Astrocyte (in vitro differentiated cells and primary cell): ENCODE measurements around the gene SMIM28. TPM values are rescaled to one million over a fixed set of nuclear protein-coding genes. Genes with fewer than 3 reads are reported as not detected.

Experiments used
- DNase-seq: peaks from one replicate; pipeline ENCODE4 v3.0.0-alpha.2; 2010; ENCODE audit warnings: low read depth
- FAIRE-seq: peaks from 2 replicates; lab custom pipeline; 2011; peaks lifted over from hg19 to GRCh38; lab: Jason Lieb, UNC
- H2AFZ ChIP-seq: 2 replicates; pipeline ENCODE4 v1.6.0; 2012; ENCODE audit warnings: low read depth, low read length, inconsistent platforms
- H3K27ac ChIP-seq: 2 replicates; pipeline ENCODE4 v1.5.1; 2011; ENCODE audit warnings: low read depth, low read length, inconsistent platforms
- H3K27me3 ChIP-seq: 2 replicates; pipeline ENCODE4 v1.6.0; 2011; ENCODE audit warnings: low read length, inconsistent platforms; ENCODE audit not compliant: insufficient read depth
- H3K36me3 ChIP-seq: 2 replicates; pipeline ENCODE4 v1.5.1; 2011; ENCODE audit warnings: low read length, inconsistent platforms; ENCODE audit not compliant: insufficient read depth
- H3K4me1 ChIP-seq: 2 replicates; pipeline ENCODE4 v1.5.1; 2011; ENCODE audit warnings: low read length, inconsistent platforms; ENCODE audit not compliant: insufficient read depth
- H3K4me2 ChIP-seq: 2 replicates; pipeline ENCODE4 v1.6.0; 2012; ENCODE audit warnings: low read length, inconsistent platforms
- H3K4me3 ChIP-seq: 2 replicates; pipeline ENCODE4 v1.5.1; 2011; ENCODE audit warnings: low read depth, mild to moderate bottlenecking, low read length, inconsistent platforms; ENCODE audit not compliant: insufficient read depth
- H3K79me2 ChIP-seq: 2 replicates; pipeline ENCODE4 v1.6.0; 2012; ENCODE audit warnings: mild to moderate bottlenecking, low read length, inconsistent platforms; ENCODE audit not compliant: insufficient read depth
- H3K9ac ChIP-seq: 2 replicates; pipeline ENCODE4 v1.6.0; 2012; ENCODE audit warnings: mild to moderate bottlenecking, low read length, inconsistent platforms
- H3K9me3 ChIP-seq: 2 replicates; pipeline ENCODE4 v1.5.1; 2012; ENCODE audit warnings: low read depth, mild to moderate bottlenecking, low read length, inconsistent platforms; ENCODE audit not compliant: insufficient read depth
- H4K20me1 ChIP-seq: 2 replicates; pipeline ENCODE4 v1.6.0; 2012; ENCODE audit warnings: low read length, inconsistent platforms; ENCODE audit not compliant: insufficient read depth
- H3K27ac Mint-ChIP-seq: one replicate; pipeline ENCODE4 v1.8.0; 2021; ENCODE audit warnings: mild to moderate bottlenecking, mixed read lengths; ENCODE audit not compliant: unreplicated experiment
- H3K27me3 Mint-ChIP-seq: one replicate; pipeline ENCODE4 v1.8.0; 2021; ENCODE audit warnings: low read depth, mixed read lengths; ENCODE audit not compliant: unreplicated experiment
- H3K36me3 Mint-ChIP-seq: one replicate; pipeline ENCODE4 v1.8.0; 2021; ENCODE audit warnings: low read depth, mixed read lengths; ENCODE audit not compliant: unreplicated experiment
- H3K4me1 Mint-ChIP-seq: one replicate; pipeline ENCODE4 v1.8.0; 2021; ENCODE audit warnings: low read depth, mixed read lengths; ENCODE audit not compliant: unreplicated experiment
- H3K4me3 Mint-ChIP-seq: one replicate; pipeline ENCODE4 v1.8.0; 2021; ENCODE audit warnings: mild to moderate bottlenecking, moderate library complexity, mixed read lengths; ENCODE audit not compliant: unreplicated experiment
- H3K9me3 Mint-ChIP-seq: one replicate; pipeline ENCODE4 v1.8.0; 2021; ENCODE audit warnings: mild to moderate bottlenecking, mixed read lengths; ENCODE audit not compliant: unreplicated experiment
- EZH2 ChIP-seq: IDR thresholded peaks from 2 replicates; pipeline ENCODE4 v1.6.1; 2012; ENCODE audit warnings: mild to moderate bottlenecking, low read length, inconsistent platforms; ENCODE audit not compliant: insufficient read depth
- total RNA-seq: library from RNA; stranded (reverse); gene quantifications from 2 replicates; pipeline ENCODE4 v1.2.1, GENCODE V29; 2021
- TF ChIP-seq, protein P1 (sequence below): IDR thresholded peaks from 2 replicates; pipeline ENCODE4 v1.5.1; 2011; ENCODE audit warnings: low read depth, mild to moderate bottlenecking, inconsistent platforms, low read length, moderate library complexity; ENCODE audit not compliant: insufficient read depth

SMIM28 gene
- total RNA-seq, 1 donor from 2014 or later: not detected

DNA sequence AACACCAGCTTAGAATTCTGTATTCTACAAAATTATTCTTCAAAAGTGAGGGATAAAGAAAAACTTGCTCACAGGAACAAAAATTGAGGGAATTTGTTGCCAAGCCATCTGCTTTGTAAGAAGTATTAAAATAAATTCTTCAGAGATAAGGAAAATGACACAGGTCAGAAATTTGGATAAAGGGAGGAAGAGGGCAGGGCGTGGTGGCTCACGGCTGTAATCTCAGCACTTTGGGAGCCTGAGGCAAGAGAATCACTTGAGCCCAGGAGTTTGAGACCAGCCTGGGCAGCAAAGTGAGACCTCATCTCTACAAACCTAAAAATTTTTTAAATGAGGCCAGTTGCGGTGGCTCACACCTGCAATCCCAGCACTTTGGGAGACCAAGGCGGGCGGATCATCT, 11.8 kb downstream of the SMIM28 start:
- no peaks in the 10 kb centered on the region for H3K9me3 ChIP-seq
- DNase-seq: no peak
- no peak overlapping the region for H3K27ac ChIP-seq
- H4K20me1 ChIP-seq: no peaks in the 10 kb centered on the region
- FAIRE-seq: no peak
- no peak overlapping the region for H3K27ac Mint-ChIP-seq
- H2AFZ ChIP-seq: no peak overlapping the region
- H3K4me1 ChIP-seq: no peaks in the 10 kb centered on the region
- H3K36me3 Mint-ChIP-seq: no peaks in the 10 kb centered on the region
- H3K27me3 Mint-ChIP-seq: no peaks in the 10 kb centered on the region
- no peaks in the 10 kb centered on the region for H3K36me3 ChIP-seq
- no peak overlapping the region for H3K9ac ChIP-seq
- no peak overlapping the region for H3K4me3 ChIP-seq
- no peak overlapping the region for H3K4me3 Mint-ChIP-seq
- no peaks in the 10 kb centered on the region for H3K79me2 ChIP-seq
- no peaks in the 10 kb centered on the region for H3K27me3 ChIP-seq
- no peaks in the 10 kb centered on the region for H3K4me1 Mint-ChIP-seq
- no peak overlapping the region for H3K4me2 ChIP-seq
- TF ChIP-seq, protein P1, sequence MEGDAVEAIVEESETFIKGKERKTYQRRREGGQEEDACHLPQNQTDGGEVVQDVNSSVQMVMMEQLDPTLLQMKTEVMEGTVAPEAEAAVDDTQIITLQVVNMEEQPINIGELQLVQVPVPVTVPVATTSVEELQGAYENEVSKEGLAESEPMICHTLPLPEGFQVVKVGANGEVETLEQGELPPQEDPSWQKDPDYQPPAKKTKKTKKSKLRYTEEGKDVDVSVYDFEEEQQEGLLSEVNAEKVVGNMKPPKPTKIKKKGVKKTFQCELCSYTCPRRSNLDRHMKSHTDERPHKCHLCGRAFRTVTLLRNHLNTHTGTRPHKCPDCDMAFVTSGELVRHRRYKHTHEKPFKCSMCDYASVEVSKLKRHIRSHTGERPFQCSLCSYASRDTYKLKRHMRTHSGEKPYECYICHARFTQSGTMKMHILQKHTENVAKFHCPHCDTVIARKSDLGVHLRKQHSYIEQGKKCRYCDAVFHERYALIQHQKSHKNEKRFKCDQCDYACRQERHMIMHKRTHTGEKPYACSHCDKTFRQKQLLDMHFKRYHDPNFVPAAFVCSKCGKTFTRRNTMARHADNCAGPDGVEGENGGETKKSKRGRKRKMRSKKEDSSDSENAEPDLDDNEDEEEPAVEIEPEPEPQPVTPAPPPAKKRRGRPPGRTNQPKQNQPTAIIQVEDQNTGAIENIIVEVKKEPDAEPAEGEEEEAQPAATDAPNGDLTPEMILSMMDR: no peak
- no peak for TF ChIP-seq EZH2
- H3K9me3 Mint-ChIP-seq: peaks cover 3% of the 10 kb centered on the region

DNA sequence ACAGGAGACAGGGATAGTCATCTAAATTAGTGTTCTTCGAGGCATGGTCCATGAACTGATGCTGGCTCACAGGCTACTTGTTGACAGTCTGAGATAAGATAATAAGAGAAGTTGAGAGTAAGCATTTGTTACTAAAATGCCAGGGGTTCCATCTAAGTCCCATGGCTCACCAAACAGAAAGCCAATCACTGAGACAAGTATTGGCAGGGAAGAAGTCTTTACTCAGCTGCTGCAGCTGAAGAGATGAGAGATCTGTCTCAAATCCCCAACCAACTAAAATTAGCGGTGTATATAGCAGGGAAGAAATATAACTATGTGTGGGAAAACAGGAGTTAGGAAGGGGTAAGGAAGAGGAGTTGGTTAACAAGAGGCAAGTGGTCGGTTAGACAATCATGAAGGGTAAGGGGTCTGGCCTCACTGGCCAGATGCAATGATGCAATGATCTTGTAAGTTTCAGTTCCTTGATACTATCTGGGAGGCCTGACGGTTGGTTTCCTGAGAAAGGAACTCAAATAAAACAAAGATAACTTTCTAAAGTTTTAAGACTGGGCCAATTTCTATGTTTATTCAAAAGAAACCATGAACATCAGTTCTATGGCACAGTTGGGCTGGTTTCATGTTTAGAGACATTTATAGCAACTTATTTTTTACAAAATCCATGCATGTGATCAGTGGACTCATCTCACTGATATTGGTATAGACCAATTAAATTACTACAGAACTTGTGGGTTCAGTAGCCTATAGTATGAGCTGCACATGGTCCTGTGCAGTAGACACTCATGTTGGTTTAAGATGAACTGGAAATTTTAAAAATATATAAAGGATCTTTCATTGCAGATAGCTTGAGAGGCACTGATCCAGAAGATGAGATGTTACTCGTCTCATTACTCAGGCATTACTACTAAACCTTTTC, 16.4 kb downstream of the SMIM28 start:
- peaks cover 3% of the 10 kb centered on the region for H3K9me3 Mint-ChIP-seq
- H3K4me3 ChIP-seq: no peak overlapping the region
- no peak overlapping the region for H3K27ac ChIP-seq
- H2AFZ ChIP-seq: no peak overlapping the region
- no peaks in the 10 kb centered on the region for H3K36me3 Mint-ChIP-seq
- H4K20me1 ChIP-seq: no peaks in the 10 kb centered on the region
- DNase-seq: no peak
- H3K27ac Mint-ChIP-seq: no peak overlapping the region
- no peak overlapping the region for H3K9ac ChIP-seq
- FAIRE-seq: no peak
- no peaks in the 10 kb centered on the region for H3K36me3 ChIP-seq
- TF ChIP-seq, protein P1: no peak
- no peak for TF ChIP-seq EZH2
- no peak overlapping the region for H3K4me3 Mint-ChIP-seq
- no peaks in the 10 kb centered on the region for H3K4me1 ChIP-seq
- no peaks in the 10 kb centered on the region for H3K27me3 ChIP-seq
- no peak overlapping the region for H3K4me2 ChIP-seq
- H3K27me3 Mint-ChIP-seq: no peaks in the 10 kb centered on the region
- H3K4me1 Mint-ChIP-seq: no peaks in the 10 kb centered on the region
- no peaks in the 10 kb centered on the region for H3K79me2 ChIP-seq
- no peaks in the 10 kb centered on the region for H3K9me3 ChIP-seq

DNA sequence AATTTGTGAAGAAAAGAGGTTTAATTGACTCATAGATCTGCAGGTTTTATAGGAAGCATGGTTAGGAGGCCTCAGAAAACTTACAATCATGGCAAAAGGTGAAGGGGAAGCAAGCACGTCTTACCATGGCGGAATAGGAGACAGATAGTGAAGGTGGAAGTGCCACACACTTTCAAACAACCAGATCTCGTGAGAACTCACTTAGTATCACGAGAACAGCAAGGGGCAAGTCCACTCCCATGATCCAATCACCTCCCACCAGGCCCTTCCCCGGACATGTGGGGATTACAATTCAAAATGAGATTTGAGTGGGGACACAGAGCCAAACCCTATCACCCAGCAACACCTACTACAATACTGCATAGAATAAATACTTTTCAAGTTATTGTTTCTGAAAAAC, 19.0 kb downstream of the SMIM28 start:
- H3K9ac ChIP-seq: no peak overlapping the region
- no peak for FAIRE-seq
- H3K27ac ChIP-seq: no peak overlapping the region
- Mint-ChIP-seq H3K36me3 (no peaks in the 10 kb centered on the region), H3K9me3 (peaks cover 3% of the 10 kb centered on the region), H3K27me3 (no peaks in the 10 kb centered on the region), H3K27ac (no peak overlapping the region), H3K4me1 (no peaks in the 10 kb centered on the region), H3K4me3 (no peak overlapping the region)
- H3K36me3 ChIP-seq: no peaks in the 10 kb centered on the region
- TF ChIP-seq, protein P1: no peak
- no peak for TF ChIP-seq EZH2
- no peak overlapping the region for H3K4me2 ChIP-seq
- DNase-seq: no peak
- no peaks in the 10 kb centered on the region for H3K27me3 ChIP-seq
- no peak overlapping the region for H2AFZ ChIP-seq
- H4K20me1 ChIP-seq: no peaks in the 10 kb centered on the region
- H3K4me1 ChIP-seq: no peaks in the 10 kb centered on the region
- no peak overlapping the region for H3K4me3 ChIP-seq
- no peaks in the 10 kb centered on the region for H3K9me3 ChIP-seq
- H3K79me2 ChIP-seq: no peaks in the 10 kb centered on the region
